Measurements from ENCODE around the gene C6orf89. TPM values are rescaled to one million over a fixed set of nuclear protein-coding genes. Genes with fewer than 3 reads are reported as not detected.

C6orf89 gene
- total RNA-seq, 6 donors from 2014 or later = 22.0 to 60.8 (median 42.5) TPM

DNA sequence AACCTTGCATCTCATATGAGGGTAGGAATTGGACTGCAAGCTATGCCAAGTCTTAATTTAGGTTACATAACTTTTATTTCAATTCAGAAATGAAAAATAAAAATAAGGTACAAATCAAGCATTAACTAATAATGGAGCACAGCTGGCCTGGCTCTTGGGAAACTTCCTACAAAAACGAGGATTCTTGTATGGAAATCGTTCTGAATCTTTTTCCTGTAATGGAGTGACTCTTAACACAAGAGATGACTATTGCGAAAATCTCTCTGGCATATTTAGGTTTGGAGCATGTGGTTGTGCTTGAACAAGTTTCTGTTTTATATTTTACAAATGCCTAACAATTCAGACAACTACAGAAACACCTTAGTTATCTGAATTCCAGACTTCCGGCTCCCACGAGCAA, 34.8 kb downstream of the C6orf89 start:
- Histone ChIP-seq H3K27me3 (no peaks in the 10 kb centered on the region), H3K9me3 (no peaks in the 10 kb centered on the region), H3K4me3 (no peak overlapping the region), H3K4me1 (peaks cover 20 to 51% (median 29%) of the 10 kb centered on the region in 4 donors), H3K36me3 (peaks cover 10 to 89% (median 47%) of the 10 kb centered on the region in 4 donors), H3K27ac (peak overlapping the region; percentile 52 to 71 (median 58))
- ATAC-seq (ENCODE audit: low FRiP score in 2 of 2) (no peak), DNase-seq (no peak)
- WGBS, 2 donors = 46 to 65% methylated on average over 5 of the region's 5 CpGs
- peak in 1 of 2 donors; percentile 19 for TF ChIP-seq POLR2AphosphoS5 (IDR thresholded peaks at IDR 0.05)
- TF ChIP-seq EP300 (IDR thresholded peaks at IDR 0.05) = peak in 1 of 4 donors; percentile 72
- TF ChIP-seq, protein P1, sequence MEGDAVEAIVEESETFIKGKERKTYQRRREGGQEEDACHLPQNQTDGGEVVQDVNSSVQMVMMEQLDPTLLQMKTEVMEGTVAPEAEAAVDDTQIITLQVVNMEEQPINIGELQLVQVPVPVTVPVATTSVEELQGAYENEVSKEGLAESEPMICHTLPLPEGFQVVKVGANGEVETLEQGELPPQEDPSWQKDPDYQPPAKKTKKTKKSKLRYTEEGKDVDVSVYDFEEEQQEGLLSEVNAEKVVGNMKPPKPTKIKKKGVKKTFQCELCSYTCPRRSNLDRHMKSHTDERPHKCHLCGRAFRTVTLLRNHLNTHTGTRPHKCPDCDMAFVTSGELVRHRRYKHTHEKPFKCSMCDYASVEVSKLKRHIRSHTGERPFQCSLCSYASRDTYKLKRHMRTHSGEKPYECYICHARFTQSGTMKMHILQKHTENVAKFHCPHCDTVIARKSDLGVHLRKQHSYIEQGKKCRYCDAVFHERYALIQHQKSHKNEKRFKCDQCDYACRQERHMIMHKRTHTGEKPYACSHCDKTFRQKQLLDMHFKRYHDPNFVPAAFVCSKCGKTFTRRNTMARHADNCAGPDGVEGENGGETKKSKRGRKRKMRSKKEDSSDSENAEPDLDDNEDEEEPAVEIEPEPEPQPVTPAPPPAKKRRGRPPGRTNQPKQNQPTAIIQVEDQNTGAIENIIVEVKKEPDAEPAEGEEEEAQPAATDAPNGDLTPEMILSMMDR (IDR thresholded peaks at IDR 0.05) = no peak

DNA sequence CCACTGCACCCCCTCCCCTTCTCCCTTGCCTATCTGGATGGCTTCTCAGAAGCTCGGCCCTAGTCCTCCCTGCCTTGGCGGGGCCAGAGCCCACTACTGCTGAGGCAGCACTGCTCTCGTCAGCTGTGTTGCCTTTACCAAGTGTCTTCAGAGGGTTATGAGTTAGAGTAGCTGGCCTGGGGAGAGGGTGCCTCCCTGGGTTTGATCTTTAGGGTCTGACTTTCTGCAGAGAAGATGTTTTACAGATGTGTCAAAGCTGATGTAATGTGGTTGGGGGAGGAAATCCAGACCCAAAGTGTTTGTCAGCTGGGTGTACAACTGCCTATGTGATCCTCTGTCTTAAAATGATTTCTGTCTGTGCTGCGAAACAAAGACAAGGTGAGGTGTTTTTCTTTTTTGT, 38.4 kb downstream of the C6orf89 start:
- Histone ChIP-seq H3K27ac (no peak overlapping the region), H3K27me3 (no peaks in the 10 kb centered on the region), H3K9me3 (no peaks in the 10 kb centered on the region), H3K4me3 (no peak overlapping the region), H3K4me1 (peaks cover 8 to 30% (median 19%) of the 10 kb centered on the region in 4 donors), H3K36me3 (peaks cover 10 to 61% (median 30%) of the 10 kb centered on the region in 4 donors)
- no peak for DNase-seq
- no peak for TF ChIP-seq EP300 (IDR thresholded peaks at IDR 0.05)
- TF ChIP-seq POLR2A (IDR thresholded peaks at IDR 0.05) = no peak
- TF ChIP-seq POLR2AphosphoS5 (IDR thresholded peaks at IDR 0.05) = no peak
- TF ChIP-seq, protein P1 (IDR thresholded peaks at IDR 0.05) = no peak
- ATAC-seq (ENCODE audit: low FRiP score in 2 of 2) = peak in 1 of 2 donors; percentile 67
- WGBS, 2 donors = 90 to 99% methylated on average over 4 of the region's 4 CpGs

DNA sequence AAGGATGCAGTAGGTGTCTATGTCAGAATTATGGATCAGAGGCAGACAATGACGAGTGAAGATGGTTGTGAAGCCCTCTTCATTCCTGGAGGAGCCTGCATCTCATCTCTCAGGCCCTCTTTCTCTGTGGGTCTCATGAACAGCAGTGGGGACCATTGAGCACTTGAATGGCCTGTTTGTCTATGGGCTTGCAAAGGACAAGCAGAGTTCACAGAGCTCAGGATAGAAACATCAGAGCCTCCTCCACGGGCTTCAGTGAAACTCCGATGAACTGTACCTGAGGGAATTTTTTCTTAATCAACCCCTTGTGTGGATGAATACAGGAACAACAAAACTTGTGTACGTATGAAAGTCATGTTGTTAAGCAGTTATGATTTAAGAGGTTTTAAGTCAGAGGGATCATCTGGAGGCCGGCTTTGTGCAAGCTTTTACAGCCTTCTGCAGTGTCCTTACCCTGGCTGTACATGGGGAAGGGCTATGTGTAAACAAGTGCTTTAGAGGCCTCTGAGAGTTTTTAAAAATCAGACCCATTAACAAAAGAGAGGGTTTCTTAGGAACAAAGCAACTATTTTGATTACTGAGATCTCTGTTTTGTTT, 39.1 kb downstream of the C6orf89 start:
- TF ChIP-seq POLR2AphosphoS5 (IDR thresholded peaks at IDR 0.05) = no peak
- TF ChIP-seq POLR2A (IDR thresholded peaks at IDR 0.05) = no peak
- TF ChIP-seq, protein P1 (IDR thresholded peaks at IDR 0.05) = no peak
- TF ChIP-seq EP300 (IDR thresholded peaks at IDR 0.05) = no peak
- Histone ChIP-seq H3K27ac (no peak overlapping the region), H3K9me3 (no peaks in the 10 kb centered on the region)

DNA sequence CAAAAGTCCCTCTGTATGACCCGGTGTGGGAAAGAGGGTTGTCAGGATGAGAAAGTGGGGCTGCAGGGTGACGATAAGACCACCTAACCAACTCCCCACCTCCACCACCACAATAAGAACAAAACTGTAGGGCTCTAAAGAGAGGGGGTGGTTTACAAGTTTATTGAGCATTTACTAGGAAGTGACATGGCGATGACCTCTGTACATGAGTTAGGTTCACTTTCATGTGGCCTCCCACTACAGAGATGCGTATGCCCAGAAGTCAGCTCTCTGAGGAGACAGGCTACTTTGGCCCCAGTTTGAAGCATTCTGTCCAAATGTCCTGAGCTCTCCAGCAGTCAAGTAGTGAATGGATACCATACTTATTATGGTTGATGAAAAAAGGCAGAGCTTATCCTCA, 40.1 kb downstream of the C6orf89 start:
- ATAC-seq (ENCODE audit: low FRiP score in 2 of 2) (no peak), DNase-seq (no peak)
- peaks cover 4 to 28% (median 14%) of the 10 kb centered on the region in 4 donors for H3K4me1 ChIP-seq
- H3K36me3 ChIP-seq = peaks cover 10 to 48% (median 27%) of the 10 kb centered on the region in 4 donors
- 90 to 97% methylated on average over 4 of the region's 4 CpGs for WGBS, 2 donors
- no peak for TF ChIP-seq EP300 (IDR thresholded peaks at IDR 0.05)
- TF ChIP-seq POLR2AphosphoS5 (IDR thresholded peaks at IDR 0.05) = no peak
- TF ChIP-seq, protein P1 (IDR thresholded peaks at IDR 0.05) = no peak
- TF ChIP-seq POLR2A (IDR thresholded peaks at IDR 0.05) = no peak
- no peak overlapping the region for H3K27ac ChIP-seq
- no peak overlapping the region for H3K4me3 ChIP-seq
- no peaks in the 10 kb centered on the region for H3K9me3 ChIP-seq
- H3K27me3 ChIP-seq = no peaks in the 10 kb centered on the region

More for the DNA sequence above, 39.1 kb downstream of the C6orf89 start:
- no peak for ATAC-seq (ENCODE audit: low FRiP score in 2 of 2)
- WGBS, 2 donors = 80 to 82% methylated on average over 5 of the region's 5 CpGs
- DNase-seq = no peak
- H3K4me3 ChIP-seq = no peak overlapping the region
- peaks cover 8 to 28% (median 18%) of the 10 kb centered on the region in 4 donors for H3K4me1 ChIP-seq
- H3K36me3 ChIP-seq = peaks cover 10 to 54% (median 30%) of the 10 kb centered on the region in 4 donors
- H3K27me3 ChIP-seq = no peaks in the 10 kb centered on the region
